Stimulated activated CD4-positive, alpha-beta T cell treated with anti-CD3 and anti-CD28 coated beads, Interleukin-15, amount 100 ng/mL, for 48 hours (primary cell): ENCODE measurements around the gene THOC5.
"Not testable (repeated sequence)": the region's sequence is repeated elsewhere in the genome, so short reads cannot be mapped to it uniquely, and the experiment has no call there.

Experiments
- DNase-seq, 2 donors: peaks; one replicate each; pipeline ENCODE4 v3.0.0-alpha.2; 2020; ENCODE audit warnings: low read depth in 2 of 2

THOC5 gene

GRCh38 chr22:29510542-29510941 lies 43.0 kb downstream of the THOC5 start:
- no peak for DNase-seq

GRCh38 chr22:29509815-29510214 lies 43.7 kb downstream of the THOC5 start:
- no peak for DNase-seq

GRCh38 chr22:29509298-29509697 lies 44.3 kb downstream of the THOC5 start:
- no peak for DNase-seq

GRCh38 chr22:29503811-29504372 lies 49.7 kb downstream of the THOC5 start:
- DNase-seq = no peak

- DNase-seq = no peak
Observed at GRCh38 chr22:29499852-29500251, 53.7 kb downstream of the THOC5 start.

GRCh38 chr22:29493636-29494035 lies 59.9 kb downstream of the THOC5 start:
- no peak for DNase-seq

GRCh38 chr22:29491012-29491411 lies 62.5 kb downstream of the THOC5 start:
- no peak for DNase-seq

- DNase-seq = not testable (repeated sequence)
Observed at GRCh38 chr22:29489127-29489780, 64.3 kb downstream of the THOC5 start.

- no peak for DNase-seq
Observed at GRCh38 chr22:29487426-29487986, 66.1 kb downstream of the THOC5 start.

- DNase-seq = no peak
Observed at GRCh38 chr22:29485448-29485847, 68.1 kb downstream of the THOC5 start.

- no peak for DNase-seq
Observed at GRCh38 chr22:29484642-29485041, 68.9 kb downstream of the THOC5 start.

- no peak for DNase-seq
Observed at GRCh38 chr22:29483254-29483653, 70.3 kb downstream of the THOC5 start.

GRCh38 chr22:29482726-29483125 lies 70.8 kb downstream of the THOC5 start:
- no peak for DNase-seq

- DNase-seq = no peak
Observed at GRCh38 chr22:29482253-29482652, 71.3 kb downstream of the THOC5 start.

GRCh38 chr22:29481265-29482000 lies 72.1 kb downstream of the THOC5 start:
- DNase-seq = no peak

GRCh38 chr22:29480512-29481264 lies 72.9 kb downstream of the THOC5 start:
- peak; percentile 16 to 37 for DNase-seq

GRCh38 chr22:29480262-29480511 lies 73.4 kb downstream of the THOC5 start:
- DNase-seq = no peak

GRCh38 chr22:29479417-29480261 lies 73.9 kb downstream of the THOC5 start, which contains the start of gene NEFH:
TSS of gene NEFH (plus strand) at chr22:29480218. CDS start at chr22:29480263, 45 bp downstream.
- no peak for DNase-seq

GRCh38 chr22:29478326-29479276 lies 75.0 kb downstream of the THOC5 start:
- no peak for DNase-seq

GRCh38 chr22:29477723-29478318 lies 75.7 kb downstream of the THOC5 start:
- DNase-seq = no peak
